ENCODE data around the gene KRTAP12-2. TPM values are rescaled to one million over a fixed set of nuclear protein-coding genes. Genes with fewer than 3 reads are reported as not detected.
"Not testable (repeated sequence)": the region's sequence is repeated elsewhere in the genome, so short reads cannot be mapped to it uniquely, and the experiment has no call there.

The KRTAP12-2 gene
- polyA plus RNA-seq, 1 experiment: not detected

GRCh38 chr21:44697811-44698734 is 31.3 kb upstream of the KRTAP12-2 start:
- Histone ChIP-seq H3K4me3 (ENCODE audit: low read depth, low read length) (no peak overlapping the region), H3K27me3 (ENCODE audit: control insufficient read depth, insufficient read depth, low read length) (peaks cover 18% of the 10 kb centered on the region), H3K36me3 (ENCODE audit: control insufficient read depth, insufficient read depth, low read length) (no peaks in the 10 kb centered on the region)
- no peak for DNase-seq (ENCODE audit: low read depth)
- CTCF ChIA-PET: no interaction called here
- POLR2A ChIA-PET: no interaction called here
- no peak for TF ChIP-seq CTCF (IDR thresholded peaks at IDR 0.05; ENCODE audit: insufficient read depth, low read depth, low read length)

DNA sequence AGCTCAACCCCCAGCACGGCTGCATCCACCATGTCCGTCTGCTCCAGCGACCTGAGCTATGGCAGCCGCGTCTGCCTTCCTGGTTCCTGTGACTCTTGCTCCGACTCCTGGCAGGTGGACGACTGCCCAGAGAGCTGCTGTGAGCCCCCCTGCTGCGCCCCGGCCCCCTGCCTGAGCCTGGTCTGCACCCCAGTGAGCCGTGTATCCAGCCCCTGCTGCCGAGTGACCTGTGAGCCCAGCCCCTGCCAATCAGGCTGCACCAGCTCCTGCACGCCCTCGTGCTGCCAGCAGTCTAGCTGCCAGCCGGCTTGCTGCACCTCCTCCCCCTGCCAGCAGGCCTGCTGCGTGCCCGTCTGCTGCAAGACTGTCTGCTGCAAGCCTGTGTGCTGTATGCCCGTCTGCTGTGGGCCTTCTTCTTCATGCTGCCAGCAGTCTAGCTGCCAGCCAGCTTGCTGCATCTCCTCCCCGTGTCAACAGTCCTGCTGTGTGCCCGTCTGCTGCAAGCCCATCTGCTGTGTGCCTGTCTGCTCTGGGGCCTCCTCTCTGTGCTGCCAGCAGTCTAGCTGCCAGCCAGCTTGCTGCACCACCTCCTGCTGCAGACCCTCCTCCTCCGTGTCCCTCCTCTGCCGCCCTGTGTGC is 30.6 kb upstream of the KRTAP12-2 start, which contains the start of gene KRTAP10-12:
TSS of gene KRTAP10-12 (plus strand) at position 1 of the 639 bp plus-strand sequence. CDS start at position 31, 30 bp downstream.
- CTCF ChIA-PET; H3K36me3 ChIP-seq (ENCODE audit: control insufficient read depth, insufficient read depth, low read length); DNase-seq (ENCODE audit: low read depth); H3K4me3 ChIP-seq (ENCODE audit: low read depth, low read length); POLR2A ChIA-PET: not testable (repeated sequence)
- H3K27me3 ChIP-seq (ENCODE audit: control insufficient read depth, insufficient read depth, low read length): peaks cover 17% of the 10 kb centered on the region

- no peak for DNase-seq (ENCODE audit: low read depth)
- no peak for TF ChIP-seq CTCF (IDR thresholded peaks at IDR 0.05; ENCODE audit: insufficient read depth, low read depth, low read length)
- ChIA-PET CTCF (no interaction called here), POLR2A (no interaction called here)
- Histone ChIP-seq H3K4me3 (ENCODE audit: low read depth, low read length) (no peak overlapping the region), H3K36me3 (ENCODE audit: control insufficient read depth, insufficient read depth, low read length) (no peaks in the 10 kb centered on the region), H3K27me3 (ENCODE audit: control insufficient read depth, insufficient read depth, low read length) (peaks cover 14% of the 10 kb centered on the region)
Observed at GRCh38 chr21:44696572-44696971, 29.8 kb upstream of the KRTAP12-2 start.

DNA sequence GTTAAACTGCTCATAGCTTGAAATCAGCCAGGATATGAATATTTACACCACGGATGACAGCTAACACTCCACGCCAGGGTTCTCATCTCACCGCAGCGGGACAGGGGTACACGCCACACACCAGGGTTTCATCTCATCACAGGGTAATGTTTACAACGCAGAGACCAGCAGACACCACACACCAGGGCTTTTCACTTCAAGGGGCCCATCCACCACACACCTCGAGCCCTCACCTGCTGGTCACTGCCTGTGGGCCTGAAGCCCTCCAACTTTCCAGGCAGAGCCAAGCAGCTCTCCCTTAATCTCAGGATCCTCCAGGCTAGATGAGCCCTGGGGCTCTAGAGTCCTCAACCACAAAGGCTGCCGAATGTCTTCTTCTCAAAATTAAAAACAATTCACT is 28.9 kb upstream of the KRTAP12-2 start:
- H3K27me3 ChIP-seq (ENCODE audit: control insufficient read depth, insufficient read depth, low read length): peaks cover 12% of the 10 kb centered on the region
- DNase-seq (ENCODE audit: low read depth): no peak
- H3K4me3 ChIP-seq (ENCODE audit: low read depth, low read length): no peak overlapping the region
- no peaks in the 10 kb centered on the region for H3K36me3 ChIP-seq (ENCODE audit: control insufficient read depth, insufficient read depth, low read length)
- POLR2A ChIA-PET: no interaction called here
- no peak for TF ChIP-seq CTCF (IDR thresholded peaks at IDR 0.05; ENCODE audit: insufficient read depth, low read depth, low read length)
- CTCF ChIA-PET: no interaction called here

GRCh38 chr21:44695184-44695583 is 28.5 kb upstream of the KRTAP12-2 start:
- ChIA-PET POLR2A (no interaction called here), CTCF (no interaction called here)

More at GRCh38 chr21:44695184-44695583, 28.5 kb upstream of the KRTAP12-2 start:
- no peak for DNase-seq (ENCODE audit: low read depth)
- H3K4me3 ChIP-seq (ENCODE audit: low read depth, low read length): no peak overlapping the region
- no peaks in the 10 kb centered on the region for H3K36me3 ChIP-seq (ENCODE audit: control insufficient read depth, insufficient read depth, low read length)
- H3K27me3 ChIP-seq (ENCODE audit: control insufficient read depth, insufficient read depth, low read length): peaks cover 10% of the 10 kb centered on the region
- TF ChIP-seq CTCF (IDR thresholded peaks at IDR 0.05; ENCODE audit: insufficient read depth, low read depth, low read length): no peak

Data from BJ (cell line).